Activated CD8-positive, alpha-beta T cell treated with anti-CD3 and anti-CD28 coated beads for 36 hours (primary cell): Measurements from ENCODE around the gene SAMD4A. TPM values are rescaled to one million over a fixed set of nuclear protein-coding genes. Genes with fewer than 3 reads are reported as not detected.

Experiments used
- ATAC-seq: fragments of 200-7000 bp; cut with Tn5 transposase; one replicate; pipeline ENCODE4 v1.10.0; 2021; ENCODE audit warnings: mild to moderate bottlenecking, moderate library complexity
- CTCF ChIA-PET: fragments of 350-600 bp; sonication (Branson Sonifier 250); formaldehyde crosslinking; loops from one replicate; lab custom pipeline; 2021; ENCODE audit warnings: antibody characterized with exemption; lab: Charles Lee
- POLR2A ChIA-PET: fragments of 350-600 bp; sonication (Branson Sonifier 250); formaldehyde crosslinking; loops from one replicate; lab custom pipeline; 2021; ENCODE audit warnings: antibody characterized with exemption; lab: Charles Lee
- DNase-seq: peaks from one replicate; pipeline ENCODE4 v3.0.0-alpha.2; 2020
- H3K27ac Mint-ChIP-seq: one replicate; pipeline ENCODE4 v1.8.0; 2021; ENCODE audit warnings: mild to moderate bottlenecking, mixed read lengths
- H3K27me3 Mint-ChIP-seq: one replicate; pipeline ENCODE4 v1.8.0; 2021; ENCODE audit warnings: mixed read lengths
- H3K36me3 Mint-ChIP-seq: one replicate; pipeline ENCODE4 v1.8.0; 2021; ENCODE audit warnings: low read depth, mixed read lengths
- H3K4me1 Mint-ChIP-seq: one replicate; pipeline ENCODE4 v1.8.0; 2021; ENCODE audit warnings: low read depth, mixed read lengths
- H3K4me3 Mint-ChIP-seq: one replicate; pipeline ENCODE4 v1.8.0; 2021; ENCODE audit warnings: mild to moderate bottlenecking, moderate library complexity, mixed read lengths
- H3K9me3 Mint-ChIP-seq: one replicate; pipeline ENCODE4 v1.8.0; 2021; ENCODE audit warnings: mixed read lengths
- intact Hi-C: fragments of 100-400 bp; cut with micrococcal nuclease; formaldehyde crosslinking; loops from one replicate; pipeline ENCODE4 v1.10.0; 2022
- total RNA-seq, 2 experiments: library from RNA; stranded (reverse); gene quantifications; one replicate each; pipeline ENCODE4 v1.2.3, GENCODE V29; 2021
- TF ChIP-seq, protein P1 (sequence below): fragments of 200-600 bp; IDR thresholded peaks from one replicate; pipeline ENCODE4 v1.8.0; 2022; ENCODE audit warnings: antibody characterized with exemption, mild to moderate bottlenecking

Gene SAMD4A
- total RNA-seq, 2 experiments from 2014 or later: 4.5 to 4.9 TPM

DNA sequence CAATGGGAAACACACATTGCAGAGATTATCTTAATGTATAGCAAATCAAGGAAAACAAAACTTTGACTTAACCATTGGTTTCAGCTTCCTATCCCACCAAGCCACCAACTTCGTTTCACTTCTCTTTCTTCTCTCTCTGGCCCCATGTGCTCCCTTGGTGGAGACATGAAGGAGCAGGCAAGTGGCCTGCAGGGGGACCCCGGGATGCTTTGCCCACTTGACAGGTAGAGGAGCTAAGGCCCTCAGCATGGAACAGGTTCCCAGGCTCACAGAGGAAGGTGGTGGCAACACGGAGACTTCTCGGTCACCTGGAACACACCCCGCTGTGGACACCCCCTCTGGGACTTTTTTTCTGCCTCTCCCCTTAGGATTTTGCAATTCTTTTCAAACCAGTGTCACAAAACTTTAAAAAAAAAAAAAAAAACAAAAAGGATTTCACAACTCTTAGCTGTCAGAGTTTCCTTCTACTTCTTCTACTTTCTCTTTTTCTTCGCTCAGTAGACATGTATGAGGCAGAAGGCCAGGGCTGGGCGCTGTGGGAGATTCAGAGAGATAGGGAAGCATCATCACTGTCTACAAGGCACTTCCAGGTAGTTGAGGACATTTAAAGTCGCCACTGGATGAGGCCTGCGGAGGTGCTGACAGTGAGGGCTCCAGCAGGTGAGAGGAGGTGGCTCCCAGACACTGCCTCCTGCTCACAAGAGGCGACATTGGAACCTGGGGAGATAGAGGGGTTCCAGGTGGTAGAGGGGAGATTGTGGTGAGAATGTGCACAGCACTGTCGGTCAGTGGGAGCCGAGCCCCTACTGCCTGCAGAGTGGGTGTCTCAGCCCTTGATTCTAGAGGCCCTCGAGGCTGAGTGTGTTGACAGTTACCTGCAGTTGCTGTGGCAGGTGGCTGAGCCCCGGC, 216.1 kb downstream of the SAMD4A start:
- ATAC-seq: peak; percentile 53
- DNase-seq: peak; percentile 47
- H3K36me3 Mint-ChIP-seq: peaks cover 4% of the 10 kb centered on the region
- ChIA-PET POLR2A (no interaction called here), CTCF (interaction anchor here (0.7 to 5.4 kb wide), 6 partner anchors 9 to 217 kb away, joined by 3 to 37 read pairs (median 8); no protein-coding TSS in a partner anchor)
- H3K9me3 Mint-ChIP-seq: no peaks in the 10 kb centered on the region
- intact Hi-C loops: no loop called here
- no peaks in the 10 kb centered on the region for H3K27me3 Mint-ChIP-seq
- no peak overlapping the region for H3K27ac Mint-ChIP-seq
- no peak overlapping the region for H3K4me3 Mint-ChIP-seq
- TF ChIP-seq, protein P1, sequence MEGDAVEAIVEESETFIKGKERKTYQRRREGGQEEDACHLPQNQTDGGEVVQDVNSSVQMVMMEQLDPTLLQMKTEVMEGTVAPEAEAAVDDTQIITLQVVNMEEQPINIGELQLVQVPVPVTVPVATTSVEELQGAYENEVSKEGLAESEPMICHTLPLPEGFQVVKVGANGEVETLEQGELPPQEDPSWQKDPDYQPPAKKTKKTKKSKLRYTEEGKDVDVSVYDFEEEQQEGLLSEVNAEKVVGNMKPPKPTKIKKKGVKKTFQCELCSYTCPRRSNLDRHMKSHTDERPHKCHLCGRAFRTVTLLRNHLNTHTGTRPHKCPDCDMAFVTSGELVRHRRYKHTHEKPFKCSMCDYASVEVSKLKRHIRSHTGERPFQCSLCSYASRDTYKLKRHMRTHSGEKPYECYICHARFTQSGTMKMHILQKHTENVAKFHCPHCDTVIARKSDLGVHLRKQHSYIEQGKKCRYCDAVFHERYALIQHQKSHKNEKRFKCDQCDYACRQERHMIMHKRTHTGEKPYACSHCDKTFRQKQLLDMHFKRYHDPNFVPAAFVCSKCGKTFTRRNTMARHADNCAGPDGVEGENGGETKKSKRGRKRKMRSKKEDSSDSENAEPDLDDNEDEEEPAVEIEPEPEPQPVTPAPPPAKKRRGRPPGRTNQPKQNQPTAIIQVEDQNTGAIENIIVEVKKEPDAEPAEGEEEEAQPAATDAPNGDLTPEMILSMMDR: no peak
- H3K4me1 Mint-ChIP-seq: peaks cover 9% of the 10 kb centered on the region

DNA sequence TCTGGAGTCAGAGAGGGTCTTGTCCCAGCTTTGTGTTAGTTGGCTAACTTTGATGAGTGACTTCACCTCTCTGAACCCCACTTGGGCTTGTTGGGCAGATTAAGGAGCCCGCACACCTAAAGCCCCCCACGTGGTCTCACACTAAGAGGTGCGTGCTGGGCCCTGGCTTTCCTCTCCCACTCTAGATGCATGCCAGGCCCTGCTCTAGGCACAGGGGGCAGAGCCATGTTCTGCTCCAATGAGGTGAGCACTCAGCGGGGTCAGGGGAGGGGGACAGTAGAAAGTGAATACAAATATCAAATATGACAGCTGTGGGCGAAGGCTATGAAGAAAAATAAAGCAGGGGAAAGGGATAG, 216.7 kb downstream of the SAMD4A start:
- Mint-ChIP-seq H3K36me3 (no peaks in the 10 kb centered on the region), H3K9me3 (no peaks in the 10 kb centered on the region), H3K4me3 (no peak overlapping the region), H3K27ac (no peak overlapping the region), H3K27me3 (no peaks in the 10 kb centered on the region), H3K4me1 (peaks cover 4% of the 10 kb centered on the region)
- intact Hi-C loops: no loop called here
- CTCF ChIA-PET: interaction anchor here (2.4 to 5.4 kb wide), 3 partner anchors 10 to 22 kb away, joined by 13 to 37 read pairs (median 22); no protein-coding TSS in a partner anchor
- ATAC-seq: no peak
- POLR2A ChIA-PET: no interaction called here
- DNase-seq: no peak
- TF ChIP-seq, protein P1: no peak

DNA sequence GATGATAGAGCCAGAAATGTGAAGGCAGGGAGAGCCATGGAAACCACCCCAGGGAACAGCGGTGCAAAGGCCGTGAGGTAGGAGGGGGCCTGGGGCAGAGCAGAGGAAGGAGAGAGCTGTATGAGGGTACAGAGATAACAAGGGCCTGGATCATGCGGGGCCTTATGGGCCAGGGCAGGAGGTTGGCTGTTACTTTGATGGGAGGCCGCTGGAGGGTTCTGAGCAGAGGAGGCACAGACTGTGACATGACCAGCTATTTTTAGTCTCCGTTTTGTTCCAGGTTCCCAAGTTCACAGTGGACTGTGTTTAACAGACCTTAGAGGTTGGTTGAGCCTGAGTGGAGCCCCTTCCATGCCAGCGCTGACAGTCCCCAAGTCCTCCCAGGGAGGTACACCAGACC, 217.1 kb downstream of the SAMD4A start:
- CTCF ChIA-PET: interaction anchor here (2.1 to 5.4 kb wide), 4 partner anchors 9 to 220 kb away, joined by 8 to 37 read pairs (median 18); no protein-coding TSS in a partner anchor
- DNase-seq: no peak

DNA sequence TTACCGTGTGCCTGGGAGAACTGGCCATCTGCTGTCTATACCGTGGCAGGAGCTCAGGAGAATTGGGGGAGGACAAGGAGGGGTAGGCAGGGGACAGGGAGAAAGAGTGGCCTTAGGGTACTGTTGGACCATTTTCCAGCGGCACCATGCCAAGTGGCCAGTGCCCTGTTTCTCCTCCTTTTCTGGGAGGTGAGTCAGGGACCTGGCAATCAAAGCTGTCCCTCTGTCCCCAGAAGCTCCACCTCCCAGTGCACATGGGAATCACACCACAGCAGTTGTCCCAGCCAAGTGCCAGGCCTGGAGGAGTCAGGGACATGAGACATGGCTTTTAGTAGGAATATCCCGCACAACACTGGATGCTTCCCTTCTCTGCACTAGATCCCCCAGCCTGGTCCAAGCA, 217.7 kb downstream of the SAMD4A start:
- intact Hi-C loops: no loop called here
- DNase-seq (no peak), ATAC-seq (no peak)
- POLR2A ChIA-PET: interaction anchor here (1.0 to 1.4 kb wide), 2 partner anchors 9 to 10 kb away, joined by 3 to 4 read pairs; no protein-coding TSS in a partner anchor
- no peak overlapping the region for H3K27ac Mint-ChIP-seq
- H3K4me3 Mint-ChIP-seq: no peak overlapping the region
- TF ChIP-seq, protein P1: no peak
- H3K4me1 Mint-ChIP-seq: peaks cover 4% of the 10 kb centered on the region
- no peaks in the 10 kb centered on the region for H3K27me3 Mint-ChIP-seq
- no peaks in the 10 kb centered on the region for H3K36me3 Mint-ChIP-seq
- no peaks in the 10 kb centered on the region for H3K9me3 Mint-ChIP-seq
- CTCF ChIA-PET: interaction anchor here (1.2 to 5.4 kb wide), 5 partner anchors 10 to 220 kb away, joined by 3 to 37 read pairs (median 8); no protein-coding TSS in a partner anchor

More for the DNA sequence above, 217.1 kb downstream of the SAMD4A start:
- H3K4me3 Mint-ChIP-seq: no peak overlapping the region
- no peaks in the 10 kb centered on the region for H3K36me3 Mint-ChIP-seq
- POLR2A ChIA-PET: no interaction called here
- ATAC-seq: no peak
- H3K27me3 Mint-ChIP-seq: no peaks in the 10 kb centered on the region
- H3K9me3 Mint-ChIP-seq: no peaks in the 10 kb centered on the region
- peaks cover 4% of the 10 kb centered on the region for H3K4me1 Mint-ChIP-seq
- intact Hi-C loops: no loop called here
- no peak overlapping the region for H3K27ac Mint-ChIP-seq
- TF ChIP-seq, protein P1: no peak
